HEK293 (cell line): ENCODE results near the gene CRK.

Source experiments
- GFI1B ChIP-seq: fragments of 450-650 bp; formaldehyde crosslinking; IDR thresholded peaks from 2 replicates; pipeline ENCODE4 v1.5.1; 2016; ENCODE audit warnings: missing biosample characterization, missing genetic modification characterization
- HOXA7 ChIP-seq: sonication (generic); formaldehyde crosslinking; IDR thresholded peaks from 2 replicates; pipeline ENCODE4 v1.8.1; 2022; ENCODE audit warnings: missing genetic modification reagents, borderline replicate concordance
- KLF7 ChIP-seq: fragments of 450-650 bp; formaldehyde crosslinking; IDR thresholded peaks from 2 replicates; pipeline ENCODE4 v1.5.1; 2016; ENCODE audit warnings: missing biosample characterization, missing genetic modification characterization, borderline replicate concordance
- WT1 ChIP-seq: fragments of 450-650 bp; formaldehyde crosslinking; IDR thresholded peaks from 2 replicates; pipeline ENCODE4 v1.5.1; 2016; ENCODE audit warnings: missing biosample characterization, missing genetic modification characterization
- ZBTB21 ChIP-seq: fragments of 450-650 bp; formaldehyde crosslinking; IDR thresholded peaks from 2 replicates; pipeline ENCODE4 v1.5.1; 2017; ENCODE audit warnings: missing biosample characterization, missing genetic modification characterization
- ZEB2 ChIP-seq: fragments of 450-650 bp; formaldehyde crosslinking; IDR thresholded peaks from 2 replicates; pipeline ENCODE4 v1.5.1; 2016; ENCODE audit warnings: missing biosample characterization, missing genetic modification characterization
- ZFP3 ChIP-seq: fragments of 450-650 bp; formaldehyde crosslinking; IDR thresholded peaks from 2 replicates; pipeline ENCODE4 v1.5.1; 2016; ENCODE audit warnings: low read depth, missing biosample characterization, missing genetic modification characterization
- ZIC2 ChIP-seq: fragments of 450-650 bp; formaldehyde crosslinking; IDR thresholded peaks from 2 replicates; pipeline ENCODE4 v1.5.1; 2016; ENCODE audit warnings: missing biosample characterization, missing genetic modification characterization
- ZNF24 ChIP-seq: fragments of 450-650 bp; formaldehyde crosslinking; IDR thresholded peaks from 2 replicates; pipeline ENCODE4 v1.5.1; 2016; ENCODE audit warnings: missing biosample characterization, missing genetic modification characterization
- ZNF37A ChIP-seq: fragments of 450-650 bp; IDR thresholded peaks from 2 replicates; pipeline ENCODE4 v1.5.1; 2018; ENCODE audit warnings: missing biosample characterization, missing genetic modification characterization
- ZNF514 ChIP-seq: fragments of 450-650 bp; formaldehyde crosslinking; IDR thresholded peaks from 2 replicates; pipeline ENCODE4 v1.5.1; 2016; ENCODE audit warnings: missing biosample characterization, missing genetic modification characterization
- ZNF529 ChIP-seq: fragments of 450-650 bp; formaldehyde crosslinking; IDR thresholded peaks from 2 replicates; pipeline ENCODE4 v1.5.1; 2017; ENCODE audit warnings: missing genetic modification characterization, missing biosample characterization; ENCODE audit not compliant: insufficient replicate concordance
- ZNF600 ChIP-seq: fragments of 450-650 bp; formaldehyde crosslinking; IDR thresholded peaks from 2 replicates; pipeline ENCODE4 v1.5.1; 2016; ENCODE audit warnings: missing biosample characterization, missing genetic modification characterization
- ZNF626 ChIP-seq: fragments of 450-650 bp; sonication (Bioruptor Pico); formaldehyde crosslinking; IDR thresholded peaks from 2 replicates; pipeline ENCODE4 v1.5.1; 2018; ENCODE audit warnings: missing biosample characterization, missing genetic modification characterization, inconsistent platforms
- ZNF777 ChIP-seq: fragments of 450-650 bp; formaldehyde crosslinking; IDR thresholded peaks from 2 replicates; pipeline ENCODE4 v1.5.1; 2017; ENCODE audit warnings: missing biosample characterization, missing genetic modification characterization, borderline replicate concordance
- ZNF791 ChIP-seq: fragments of 450-650 bp; formaldehyde crosslinking; IDR thresholded peaks from 2 replicates; pipeline ENCODE4 v1.5.1; 2016; ENCODE audit warnings: missing biosample characterization, missing genetic modification characterization
- TF ChIP-seq, protein P1 (sequence below): fragments of 450-650 bp; formaldehyde crosslinking; IDR thresholded peaks from 2 replicates; pipeline ENCODE4 v1.5.1; 2016; ENCODE audit warnings: missing biosample characterization, missing genetic modification characterization
- TF ChIP-seq, protein P2 (sequence below): fragments of 450-650 bp; formaldehyde crosslinking; conservative IDR thresholded peaks from 2 replicates; pipeline ENCODE4 v1.5.1; 2016; ENCODE audit warnings: low read depth, missing biosample characterization, missing genetic modification characterization
- TF ChIP-seq, protein P3 (sequence below): fragments of 450-650 bp; formaldehyde crosslinking; IDR thresholded peaks from 2 replicates; pipeline ENCODE4 v1.5.1; 2016; ENCODE audit warnings: missing biosample characterization, missing genetic modification characterization
- TF ChIP-seq, protein P4 (sequence below): fragments of 450-650 bp; formaldehyde crosslinking; IDR thresholded peaks from 2 replicates; pipeline ENCODE4 v1.5.1; 2016; ENCODE audit warnings: missing biosample characterization, missing genetic modification characterization
- TF ChIP-seq, protein P5 (sequence below): fragments of 450-650 bp; formaldehyde crosslinking; conservative IDR thresholded peaks from 2 replicates; pipeline ENCODE4 v1.5.1; 2016; ENCODE audit warnings: low read depth, missing biosample characterization, missing genetic modification characterization
- TF ChIP-seq, protein P6 (sequence below): fragments of 450-650 bp; formaldehyde crosslinking; IDR thresholded peaks from 2 replicates; pipeline ENCODE4 v1.5.1; 2016; ENCODE audit warnings: missing biosample characterization, missing genetic modification characterization, low read depth

CRK gene

DNA sequence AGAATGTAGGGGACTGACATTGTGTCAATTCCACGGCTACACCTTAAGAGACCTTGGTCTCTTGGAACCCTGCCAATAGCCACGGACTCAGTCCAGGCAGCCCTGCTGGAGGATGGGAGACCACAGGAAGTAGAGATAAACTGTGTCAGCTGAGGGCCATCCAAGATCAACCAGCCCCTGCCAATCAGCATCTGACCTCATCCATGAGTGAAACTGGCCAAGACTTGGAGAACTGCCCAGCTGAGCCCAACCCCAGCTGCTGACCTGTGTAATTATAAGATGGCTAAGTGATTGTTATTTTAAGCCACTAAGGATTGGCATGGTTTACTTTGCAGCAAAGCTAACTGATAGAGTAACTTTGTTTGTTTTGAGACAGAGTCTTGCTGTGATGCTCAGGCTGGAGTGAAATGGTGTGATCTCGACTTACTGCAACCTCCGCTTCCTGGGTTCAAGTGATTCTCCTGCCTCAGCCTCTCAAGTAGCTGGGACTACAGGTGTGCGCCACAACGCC lies 42.7 kb downstream of the CRK start (continued):
- peak; percentile 51; the same call in 1 of the 2 replicates for TF ChIP-seq ZIC2
- no peak for TF ChIP-seq ZNF37A
- no peak for TF ChIP-seq ZNF514
- TF ChIP-seq ZFP3 (tag by site-specific recombination) = no peak
- TF ChIP-seq, protein P1, sequence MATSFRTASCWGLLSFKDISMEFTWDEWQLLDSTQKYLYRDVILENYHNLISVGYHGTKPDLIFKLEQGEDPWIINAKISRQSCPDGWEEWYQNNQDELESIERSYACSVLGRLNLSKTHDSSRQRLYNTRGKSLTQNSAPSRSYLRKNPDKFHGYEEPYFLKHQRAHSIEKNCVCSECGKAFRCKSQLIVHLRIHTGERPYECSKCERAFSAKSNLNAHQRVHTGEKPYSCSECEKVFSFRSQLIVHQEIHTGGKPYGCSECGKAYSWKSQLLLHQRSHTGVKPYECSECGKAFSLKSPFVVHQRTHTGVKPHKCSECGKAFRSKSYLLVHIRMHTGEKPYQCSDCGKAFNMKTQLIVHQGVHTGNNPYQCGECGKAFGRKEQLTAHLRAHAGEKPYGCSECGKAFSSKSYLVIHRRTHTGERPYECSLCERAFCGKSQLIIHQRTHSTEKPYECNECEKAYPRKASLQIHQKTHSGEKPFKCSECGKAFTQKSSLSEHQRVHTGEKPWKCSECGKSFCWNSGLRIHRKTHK (tag by site-specific recombination) = no peak
- TF ChIP-seq WT1 (tag by site-specific recombination) = peak; percentile 34; the same call in 1 of the 2 replicates
- TF ChIP-seq ZNF600 (tag by site-specific recombination) = peak; percentile 50; the same call in 1 of the 2 replicates
- TF ChIP-seq ZNF777 = no peak
- TF ChIP-seq, protein P2, sequence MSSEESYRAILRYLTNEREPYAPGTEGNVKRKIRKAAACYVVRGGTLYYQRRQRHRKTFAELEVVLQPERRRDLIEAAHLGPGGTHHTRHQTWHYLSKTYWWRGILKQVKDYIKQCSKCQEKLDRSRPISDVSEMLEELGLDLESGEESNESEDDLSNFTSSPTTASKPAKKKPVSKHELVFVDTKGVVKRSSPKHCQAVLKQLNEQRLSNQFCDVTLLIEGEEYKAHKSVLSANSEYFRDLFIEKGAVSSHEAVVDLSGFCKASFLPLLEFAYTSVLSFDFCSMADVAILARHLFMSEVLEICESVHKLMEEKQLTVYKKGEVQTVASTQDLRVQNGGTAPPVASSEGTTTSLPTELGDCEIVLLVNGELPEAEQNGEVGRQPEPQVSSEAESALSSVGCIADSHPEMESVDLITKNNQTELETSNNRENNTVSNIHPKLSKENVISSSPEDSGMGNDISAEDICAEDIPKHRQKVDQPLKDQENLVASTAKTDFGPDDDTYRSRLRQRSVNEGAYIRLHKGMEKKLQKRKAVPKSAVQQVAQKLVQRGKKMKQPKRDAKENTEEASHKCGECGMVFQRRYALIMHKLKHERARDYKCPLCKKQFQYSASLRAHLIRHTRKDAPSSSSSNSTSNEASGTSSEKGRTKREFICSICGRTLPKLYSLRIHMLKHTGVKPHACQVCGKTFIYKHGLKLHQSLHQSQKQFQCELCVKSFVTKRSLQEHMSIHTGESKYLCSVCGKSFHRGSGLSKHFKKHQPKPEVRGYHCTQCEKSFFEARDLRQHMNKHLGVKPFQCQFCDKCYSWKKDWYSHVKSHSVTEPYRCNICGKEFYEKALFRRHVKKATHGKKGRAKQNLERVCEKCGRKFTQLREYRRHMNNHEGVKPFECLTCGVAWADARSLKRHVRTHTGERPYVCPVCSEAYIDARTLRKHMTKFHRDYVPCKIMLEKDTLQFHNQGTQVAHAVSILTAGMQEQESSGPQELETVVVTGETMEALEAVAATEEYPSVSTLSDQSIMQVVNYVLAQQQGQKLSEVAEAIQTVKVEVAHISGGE (tag by site-specific recombination) = no peak
- no peak for TF ChIP-seq ZNF626 (tag by site-specific recombination)
- TF ChIP-seq ZNF24 = peak; percentile 60; the same call in 1 of the 2 replicates
- 0 out of 2 replicates have a peak, but pooled peaks have one; percentile 18 for TF ChIP-seq KLF7 (tag by site-specific recombination)
- TF ChIP-seq, protein P3, sequence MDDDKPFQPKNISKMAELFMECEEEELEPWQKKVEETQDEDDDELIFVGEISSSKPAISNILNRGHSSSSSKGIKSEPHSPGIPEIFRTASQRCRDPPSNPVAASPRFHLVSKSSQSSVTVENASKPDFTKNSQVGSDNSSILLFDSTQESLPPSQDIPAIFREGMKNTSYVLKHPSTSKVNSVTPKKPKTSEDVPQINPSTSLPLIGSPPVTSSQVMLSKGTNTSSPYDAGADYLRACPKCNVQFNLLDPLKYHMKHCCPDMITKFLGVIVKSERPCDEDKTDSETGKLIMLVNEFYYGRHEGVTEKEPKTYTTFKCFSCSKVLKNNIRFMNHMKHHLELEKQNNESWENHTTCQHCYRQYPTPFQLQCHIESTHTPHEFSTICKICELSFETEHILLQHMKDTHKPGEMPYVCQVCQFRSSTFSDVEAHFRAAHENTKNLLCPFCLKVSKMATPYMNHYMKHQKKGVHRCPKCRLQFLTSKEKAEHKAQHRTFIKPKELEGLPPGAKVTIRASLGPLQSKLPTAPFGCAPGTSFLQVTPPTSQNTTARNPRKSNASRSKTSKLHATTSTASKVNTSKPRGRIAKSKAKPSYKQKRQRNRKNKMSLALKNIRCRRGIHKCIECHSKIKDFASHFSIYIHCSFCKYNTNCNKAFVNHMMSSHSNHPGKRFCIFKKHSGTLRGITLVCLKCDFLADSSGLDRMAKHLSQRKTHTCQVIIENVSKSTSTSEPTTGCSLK (tag by site-specific recombination) = no peak
- TF ChIP-seq, protein P4, sequence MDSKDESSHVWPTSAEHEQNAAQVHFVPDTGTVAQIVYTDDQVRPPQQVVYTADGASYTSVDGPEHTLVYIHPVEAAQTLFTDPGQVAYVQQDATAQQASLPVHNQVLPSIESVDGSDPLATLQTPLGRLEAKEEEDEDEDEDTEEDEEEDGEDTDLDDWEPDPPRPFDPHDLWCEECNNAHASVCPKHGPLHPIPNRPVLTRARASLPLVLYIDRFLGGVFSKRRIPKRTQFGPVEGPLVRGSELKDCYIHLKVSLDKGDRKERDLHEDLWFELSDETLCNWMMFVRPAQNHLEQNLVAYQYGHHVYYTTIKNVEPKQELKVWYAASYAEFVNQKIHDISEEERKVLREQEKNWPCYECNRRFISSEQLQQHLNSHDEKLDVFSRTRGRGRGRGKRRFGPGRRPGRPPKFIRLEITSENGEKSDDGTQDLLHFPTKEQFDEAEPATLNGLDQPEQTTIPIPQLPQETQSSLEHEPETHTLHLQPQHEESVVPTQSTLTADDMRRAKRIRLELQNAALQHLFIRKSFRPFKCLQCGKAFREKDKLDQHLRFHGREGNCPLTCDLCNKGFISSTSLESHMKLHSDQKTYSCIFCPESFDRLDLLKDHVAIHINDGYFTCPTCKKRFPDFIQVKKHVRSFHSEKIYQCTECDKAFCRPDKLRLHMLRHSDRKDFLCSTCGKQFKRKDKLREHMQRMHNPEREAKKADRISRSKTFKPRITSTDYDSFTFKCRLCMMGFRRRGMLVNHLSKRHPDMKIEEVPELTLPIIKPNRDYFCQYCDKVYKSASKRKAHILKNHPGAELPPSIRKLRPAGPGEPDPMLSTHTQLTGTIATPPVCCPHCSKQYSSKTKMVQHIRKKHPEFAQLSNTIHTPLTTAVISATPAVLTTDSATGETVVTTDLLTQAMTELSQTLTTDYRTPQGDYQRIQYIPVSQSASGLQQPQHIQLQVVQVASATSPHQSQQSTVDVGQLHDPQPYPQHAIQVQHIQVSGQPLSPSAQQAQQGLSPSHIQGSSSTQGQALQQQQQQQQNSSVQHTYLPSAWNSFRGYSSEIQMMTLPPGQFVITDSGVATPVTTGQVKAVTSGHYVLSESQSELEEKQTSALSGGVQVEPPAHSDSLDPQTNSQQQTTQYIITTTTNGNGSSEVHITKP (tag by site-specific recombination) = peak; percentile 21; the same call in 1 of the 2 replicates
- TF ChIP-seq HOXA7 (CRISPR knock-in tag) = no peak
- peak; percentile 74 for TF ChIP-seq ZEB2 (tag by site-specific recombination)
- TF ChIP-seq, protein P5, sequence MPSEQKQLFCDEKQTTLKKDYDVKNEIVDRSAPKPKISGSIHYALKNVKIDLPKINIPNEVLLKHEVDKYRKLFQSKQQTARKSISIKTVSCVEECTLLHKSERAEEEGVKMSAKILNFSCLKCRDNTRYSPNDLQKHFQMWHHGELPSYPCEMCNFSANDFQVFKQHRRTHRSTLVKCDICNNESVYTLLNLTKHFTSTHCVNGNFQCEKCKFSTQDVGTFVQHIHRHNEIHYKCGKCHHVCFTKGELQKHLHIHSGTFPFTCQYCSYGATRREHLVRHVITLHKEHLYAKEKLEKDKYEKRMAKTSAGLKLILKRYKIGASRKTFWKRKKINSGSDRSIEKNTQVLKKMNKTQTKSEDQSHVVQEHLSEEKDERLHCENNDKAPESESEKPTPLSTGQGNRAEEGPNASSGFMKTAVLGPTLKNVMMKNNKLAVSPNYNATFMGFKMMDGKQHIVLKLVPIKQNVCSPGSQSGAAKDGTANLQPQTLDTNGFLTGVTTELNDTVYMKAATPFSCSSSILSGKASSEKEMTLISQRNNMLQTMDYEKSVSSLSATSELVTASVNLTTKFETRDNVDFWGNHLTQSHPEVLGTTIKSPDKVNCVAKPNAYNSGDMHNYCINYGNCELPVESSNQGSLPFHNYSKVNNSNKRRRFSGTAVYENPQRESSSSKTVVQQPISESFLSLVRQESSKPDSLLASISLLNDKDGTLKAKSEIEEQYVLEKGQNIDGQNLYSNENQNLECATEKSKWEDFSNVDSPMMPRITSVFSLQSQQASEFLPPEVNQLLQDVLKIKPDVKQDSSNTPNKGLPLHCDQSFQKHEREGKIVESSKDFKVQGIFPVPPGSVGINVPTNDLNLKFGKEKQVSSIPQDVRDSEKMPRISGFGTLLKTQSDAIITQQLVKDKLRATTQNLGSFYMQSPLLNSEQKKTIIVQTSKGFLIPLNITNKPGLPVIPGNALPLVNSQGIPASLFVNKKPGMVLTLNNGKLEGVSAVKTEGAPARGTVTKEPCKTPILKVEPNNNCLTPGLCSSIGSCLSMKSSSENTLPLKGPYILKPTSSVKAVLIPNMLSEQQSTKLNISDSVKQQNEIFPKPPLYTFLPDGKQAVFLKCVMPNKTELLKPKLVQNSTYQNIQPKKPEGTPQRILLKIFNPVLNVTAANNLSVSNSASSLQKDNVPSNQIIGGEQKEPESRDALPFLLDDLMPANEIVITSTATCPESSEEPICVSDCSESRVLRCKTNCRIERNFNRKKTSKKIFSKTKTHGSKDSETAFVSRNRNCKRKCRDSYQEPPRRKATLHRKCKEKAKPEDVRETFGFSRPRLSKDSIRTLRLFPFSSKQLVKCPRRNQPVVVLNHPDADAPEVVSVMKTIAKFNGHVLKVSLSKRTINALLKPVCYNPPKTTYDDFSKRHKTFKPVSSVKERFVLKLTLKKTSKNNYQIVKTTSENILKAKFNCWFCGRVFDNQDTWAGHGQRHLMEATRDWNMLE (tag by site-specific recombination) = 0 out of 2 replicates have a peak, but pooled peaks have one; percentile 44
- TF ChIP-seq, protein P6, sequence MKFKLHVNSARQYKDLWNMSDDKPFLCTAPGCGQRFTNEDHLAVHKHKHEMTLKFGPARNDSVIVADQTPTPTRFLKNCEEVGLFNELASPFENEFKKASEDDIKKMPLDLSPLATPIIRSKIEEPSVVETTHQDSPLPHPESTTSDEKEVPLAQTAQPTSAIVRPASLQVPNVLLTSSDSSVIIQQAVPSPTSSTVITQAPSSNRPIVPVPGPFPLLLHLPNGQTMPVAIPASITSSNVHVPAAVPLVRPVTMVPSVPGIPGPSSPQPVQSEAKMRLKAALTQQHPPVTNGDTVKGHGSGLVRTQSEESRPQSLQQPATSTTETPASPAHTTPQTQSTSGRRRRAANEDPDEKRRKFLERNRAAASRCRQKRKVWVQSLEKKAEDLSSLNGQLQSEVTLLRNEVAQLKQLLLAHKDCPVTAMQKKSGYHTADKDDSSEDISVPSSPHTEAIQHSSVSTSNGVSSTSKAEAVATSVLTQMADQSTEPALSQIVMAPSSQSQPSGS (tag by site-specific recombination) = peak; percentile 31
- TF ChIP-seq GFI1B = 0 out of 2 replicates have a peak, but pooled peaks have one; percentile 54
- no peak for TF ChIP-seq ZNF791
- no peak for TF ChIP-seq ZNF529 (tag by site-specific recombination)
- TF ChIP-seq ZBTB21 (tag by site-specific recombination) = peak; percentile 61
